ENCODE results near the gene PTPA. TPM values are rescaled to one million over a fixed set of nuclear protein-coding genes. Genes with fewer than 3 reads are reported as not detected.

The PTPA gene
- total and polyA plus RNA-seq, 12 donors: 106 to 227 (median 186) TPM

DNA sequence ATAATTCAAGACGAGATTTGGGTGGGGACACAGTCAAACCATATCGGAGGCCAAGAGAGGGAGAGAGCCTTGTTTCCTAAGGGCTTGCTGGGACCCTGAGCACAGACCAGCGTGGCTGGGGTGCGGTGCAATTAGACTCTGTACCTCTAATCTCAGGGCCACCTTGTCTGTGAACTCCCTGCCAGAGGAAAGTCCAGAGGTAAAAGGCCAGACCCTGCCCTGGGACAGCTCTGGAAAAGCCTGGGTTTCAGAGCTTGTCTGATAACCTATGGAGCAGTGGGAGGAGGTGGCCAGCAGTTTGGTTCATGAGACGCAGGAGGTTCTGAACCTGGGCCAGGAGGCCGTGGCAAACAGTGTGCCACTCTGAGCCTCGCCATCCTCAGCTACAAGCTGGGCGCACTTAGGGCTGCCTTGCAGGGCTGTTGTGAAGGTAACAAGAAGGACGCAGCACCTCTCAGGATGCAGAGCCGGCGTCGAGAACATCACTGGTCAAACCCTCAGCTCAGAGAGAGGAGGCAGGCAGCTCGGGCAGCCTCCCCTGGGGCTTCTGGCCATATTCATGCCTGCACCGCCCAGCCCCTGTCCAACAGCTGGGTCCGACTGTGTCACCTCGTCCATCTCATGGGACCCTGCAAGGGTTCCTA is 35.1 kb upstream of the PTPA start:
- peaks cover 0 to 9% (median 6%) of the 10 kb centered on the region in 9 donors for H3K4me1 ChIP-seq
- H3K36me3 ChIP-seq: peaks cover 0 to 8% (median 0%) of the 10 kb centered on the region in 9 donors
- no peak overlapping the region for H3K4me3 ChIP-seq
- no peaks in the 10 kb centered on the region for H3K27me3 ChIP-seq
- H3K9me3 ChIP-seq: no peaks in the 10 kb centered on the region
- no peak overlapping the region for H3K27ac ChIP-seq
- DNase-seq (no peak), ATAC-seq (no peak)
- intact Hi-C loops (cut with DNase I): no loop called here
- 84 to 86% methylated on average over 16 of the region's 16 CpGs for WGBS, 2 donors
- TF ChIP-seq, protein P1, sequence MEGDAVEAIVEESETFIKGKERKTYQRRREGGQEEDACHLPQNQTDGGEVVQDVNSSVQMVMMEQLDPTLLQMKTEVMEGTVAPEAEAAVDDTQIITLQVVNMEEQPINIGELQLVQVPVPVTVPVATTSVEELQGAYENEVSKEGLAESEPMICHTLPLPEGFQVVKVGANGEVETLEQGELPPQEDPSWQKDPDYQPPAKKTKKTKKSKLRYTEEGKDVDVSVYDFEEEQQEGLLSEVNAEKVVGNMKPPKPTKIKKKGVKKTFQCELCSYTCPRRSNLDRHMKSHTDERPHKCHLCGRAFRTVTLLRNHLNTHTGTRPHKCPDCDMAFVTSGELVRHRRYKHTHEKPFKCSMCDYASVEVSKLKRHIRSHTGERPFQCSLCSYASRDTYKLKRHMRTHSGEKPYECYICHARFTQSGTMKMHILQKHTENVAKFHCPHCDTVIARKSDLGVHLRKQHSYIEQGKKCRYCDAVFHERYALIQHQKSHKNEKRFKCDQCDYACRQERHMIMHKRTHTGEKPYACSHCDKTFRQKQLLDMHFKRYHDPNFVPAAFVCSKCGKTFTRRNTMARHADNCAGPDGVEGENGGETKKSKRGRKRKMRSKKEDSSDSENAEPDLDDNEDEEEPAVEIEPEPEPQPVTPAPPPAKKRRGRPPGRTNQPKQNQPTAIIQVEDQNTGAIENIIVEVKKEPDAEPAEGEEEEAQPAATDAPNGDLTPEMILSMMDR (IDR thresholded peaks at IDR 0.05): no peak

DNA sequence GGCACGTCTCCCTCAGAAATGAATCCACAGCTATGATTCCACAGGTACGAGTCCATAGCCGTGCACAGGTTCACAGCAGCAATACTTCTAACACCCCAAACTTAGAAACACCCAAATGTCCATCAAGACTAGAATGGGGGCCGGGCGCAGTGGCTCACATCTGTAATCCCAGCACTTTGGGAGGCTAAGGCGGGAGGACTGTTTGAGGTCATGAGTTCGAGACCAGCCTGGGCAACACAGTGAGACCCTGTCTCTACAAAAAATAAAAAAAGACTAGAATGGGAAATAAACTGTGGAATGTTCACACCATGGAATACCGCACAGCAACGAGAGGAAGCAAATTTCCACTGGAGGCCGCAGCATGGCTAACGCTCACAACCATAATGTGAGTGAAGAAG is 34.6 kb upstream of the PTPA start:
- Histone ChIP-seq H3K4me3 (no peak overlapping the region), H3K27me3 (no peaks in the 10 kb centered on the region), H3K4me1 (peaks cover 3 to 13% (median 8%) of the 10 kb centered on the region in 9 donors), H3K27ac (no peak overlapping the region), H3K9me3 (no peaks in the 10 kb centered on the region), H3K36me3 (peaks cover 0 to 3% (median 0%) of the 10 kb centered on the region in 9 donors)
- TF ChIP-seq, protein P1 (IDR thresholded peaks at IDR 0.05): no peak
- no peak for ATAC-seq
- DNase-seq: no peak
- 92 to 93% methylated on average over 11 of the region's 11 CpGs for WGBS, 2 donors
- intact Hi-C loops (cut with DNase I): no loop called here

DNA sequence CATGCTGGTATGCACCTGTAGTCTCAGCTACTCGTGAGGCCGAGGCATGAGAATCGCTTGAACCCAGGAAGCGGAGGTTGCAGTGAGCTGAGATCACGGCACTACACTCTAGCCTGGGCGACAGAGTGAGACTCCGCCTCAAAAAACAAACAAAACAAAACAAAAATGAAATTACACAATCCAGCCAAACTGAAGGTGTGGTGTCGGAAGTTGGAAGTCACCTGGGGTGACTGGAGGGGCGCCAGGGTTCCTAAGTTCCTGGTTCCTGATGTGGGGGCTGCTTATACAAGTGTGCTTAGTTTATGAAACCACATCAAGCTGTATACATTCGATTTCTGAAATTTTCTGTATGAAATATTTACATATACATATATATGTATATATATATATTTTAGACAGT is 34.0 kb upstream of the PTPA start:
- H3K4me3 ChIP-seq: no peak overlapping the region
- no peaks in the 10 kb centered on the region for H3K36me3 ChIP-seq
- no peak overlapping the region for H3K27ac ChIP-seq
- no peak for ATAC-seq
- intact Hi-C loops (cut with DNase I): no loop called here
- DNase-seq: no peak
- no peaks in the 10 kb centered on the region for H3K27me3 ChIP-seq
- WGBS, 2 donors: 89 to 94% methylated on average over 10 of the region's 10 CpGs
- TF ChIP-seq, protein P1 (IDR thresholded peaks at IDR 0.05): no peak
- no peaks in the 10 kb centered on the region for H3K9me3 ChIP-seq
- H3K4me1 ChIP-seq: peaks cover 9 to 19% (median 14%) of the 10 kb centered on the region in 9 donors

DNA sequence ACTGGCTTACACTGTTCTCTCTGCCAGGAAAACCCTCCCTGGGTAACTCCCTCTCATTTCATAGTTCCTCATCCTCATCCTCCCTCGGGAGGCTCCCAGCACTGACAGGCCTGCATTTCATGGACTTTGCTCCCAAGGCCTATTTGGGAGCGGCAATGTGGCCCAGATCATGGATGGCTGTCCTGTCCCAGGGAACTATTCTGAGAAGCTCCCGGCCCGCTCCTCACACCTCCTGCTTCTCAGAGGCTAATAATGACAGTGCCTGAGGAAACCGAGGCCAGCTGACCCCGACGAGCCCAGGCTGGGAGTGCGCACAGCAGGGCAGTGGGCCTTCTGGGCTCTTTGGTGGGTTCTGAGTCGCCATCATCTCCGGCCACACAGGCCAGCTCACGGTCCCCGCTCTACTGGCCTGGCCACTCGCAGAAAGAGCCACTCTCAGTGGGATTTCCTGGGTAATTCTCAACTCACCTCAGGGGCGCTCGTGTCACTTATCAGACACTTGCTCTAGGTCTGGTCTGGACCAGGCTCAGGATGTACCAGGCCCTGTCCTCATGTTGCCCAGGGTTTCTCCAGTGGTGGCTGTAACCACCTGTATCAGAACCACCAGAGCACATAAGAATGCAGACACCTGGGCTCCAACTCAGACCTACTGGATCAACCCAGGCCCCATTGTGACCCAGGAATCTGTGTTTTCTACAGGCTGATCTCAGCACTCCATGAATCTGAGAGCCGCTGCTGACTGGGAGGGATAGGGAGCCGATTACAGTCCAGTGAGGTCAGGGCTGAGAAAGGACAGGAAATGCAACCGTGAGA is 32.3 kb upstream of the PTPA start:
- ATAC-seq (no peak), DNase-seq (no peak)
- peaks cover 11 to 29% (median 19%) of the 10 kb centered on the region in 9 donors for H3K4me1 ChIP-seq
- H3K4me3 ChIP-seq: no peak overlapping the region
- no peaks in the 10 kb centered on the region for H3K27me3 ChIP-seq
- no peaks in the 10 kb centered on the region for H3K36me3 ChIP-seq
- no peak overlapping the region for H3K27ac ChIP-seq
- intact Hi-C loops (cut with DNase I): no loop called here
- H3K9me3 ChIP-seq: no peaks in the 10 kb centered on the region
- 83 to 84% methylated on average over 18 of the region's 18 CpGs for WGBS, 2 donors
- TF ChIP-seq, protein P1 (IDR thresholded peaks at IDR 0.05): no peak

All from heart right ventricle (tissue), 16 donors.